Hepatocyte (in vitro differentiated cells): ENCODE results near the gene FGF2.

Experiments used
- CTCF ChIP-seq: fragments of 200-600 bp; sonication (generic); IDR thresholded peaks from 2 replicates; pipeline ENCODE4 v1.5.1; 2016; ENCODE audit warnings: antibody characterized with exemption, mild to moderate bottlenecking; ENCODE audit not compliant: poor library complexity
- EZH2 ChIP-seq: fragments of 200-600 bp; sonication (generic); IDR thresholded peaks from 2 replicates; pipeline ENCODE4 v1.6.1; 2016; ENCODE audit warnings: antibody characterized with exemption, mild to moderate bottlenecking, borderline replicate concordance
- EZH2phosphoT487 ChIP-seq: fragments of 200-600 bp; sonication (generic); IDR thresholded peaks from one replicate; pipeline ENCODE4 v1.6.1; 2018; ENCODE audit warnings: antibody characterized with exemption, mild to moderate bottlenecking, low read depth, moderate library complexity; ENCODE audit not compliant: unreplicated experiment, severe bottlenecking

- TF ChIP-seq CTCF (no peak), EZH2 (peak; percentile 17), EZH2phosphoT487 (no peak)
These were observed 528 bp upstream of the FGF2 start for GRCh38 chr4:122826079-122826527.
